Esophagus squamous epithelium (tissue), 5 donors: ENCODE data around the gene KCNAB2. TPM values are rescaled to one million over a fixed set of nuclear protein-coding genes. Genes with fewer than 3 reads are reported as not detected.

Source experiments
- DNase-seq: peaks from one replicate; lab custom pipeline; 2025; lab: John Stamatoyannopoulos, UW
- H3K27ac ChIP-seq, 4 donors: fragments of 200-600 bp; sonication (generic); one replicate each; pipeline ENCODE4 v1.5.1; 2016 to 2019; ENCODE audit warnings: mild to moderate bottlenecking in 1 of 4
- H3K27me3 ChIP-seq, 4 donors: fragments of 200-600 bp; sonication (generic); 1 replicate in 3 of 4; 2 replicates in 1 of 4; pipeline versions ENCODE4 v1.5.1 to v1.6.0; 2017 to 2021; ENCODE audit warnings: antibody characterized with exemption in 1 of 4
- H3K36me3 ChIP-seq, 3 donors: fragments of 200-600 bp; sonication (generic); one replicate each; pipeline ENCODE4 v1.5.1; 2016 to 2019
- H3K4me1 ChIP-seq, 3 donors: fragments of 200-600 bp; sonication (generic); one replicate each; pipeline ENCODE4 v1.5.1; 2017 to 2019
- H3K4me3 ChIP-seq, 4 donors: fragments of 200-600 bp; sonication (generic); 1 replicate in 3 of 4; 2 replicates in 1 of 4; pipeline ENCODE4 v1.5.1; 2016 to 2019; ENCODE audit warnings: mild to moderate bottlenecking in 2 of 4, moderate library complexity in 1 of 4
- H3K9me3 ChIP-seq, 3 donors: fragments of 200-600 bp; sonication (generic); one replicate each; pipeline ENCODE4 v1.5.1; 2016 to 2019
- POLR2A ChIP-seq, 4 donors: fragments of 450-650 bp; IDR thresholded peaks; one replicate each; pipeline ENCODE4 v1.6.1; 2017; ENCODE audit warnings: antibody characterized with exemption in 4 of 4, mild to moderate bottlenecking in 4 of 4, moderate library complexity in 3 of 4
- WGBS, 2 donors: methylation state at CpG; one replicate each; pipeline ENCODE4 v1.1.5; 2018; 5-methylcytosine and 5-hydroxymethylcytosine counted together
- intact Hi-C: fragments of 100-400 bp; cut with DNase I; formaldehyde crosslinking; loops from one replicate; pipeline ENCODE4 v1.15.0; 2022
- total RNA-seq, 4 donors: library from RNA; depleted of rRNA; stranded (reverse); fragments of >200 nt; gene quantifications; one replicate each; pipeline ENCODE4 v1.1.0, GENCODE V29; 2016
- TF ChIP-seq, protein P1 (sequence below), 6 experiments: fragments of 450-650 bp in 4 of 6; fragments of 200-600 bp in 2 of 6; sonication (generic) in 2 of 6; IDR thresholded peaks; one replicate each; pipeline ENCODE4 v1.5.1; 2016 to 2019; ENCODE audit warnings: antibody characterized with exemption in 6 of 6, mild to moderate bottlenecking in 4 of 6, moderate library complexity in 4 of 6
- donor health status: DM: yes; HTN: yes; CAD: no.

The KCNAB2 gene
- total RNA-seq, 4 donors from 2014 or later: 1.8 to 9.3 (median 3.9) TPM

DNA sequence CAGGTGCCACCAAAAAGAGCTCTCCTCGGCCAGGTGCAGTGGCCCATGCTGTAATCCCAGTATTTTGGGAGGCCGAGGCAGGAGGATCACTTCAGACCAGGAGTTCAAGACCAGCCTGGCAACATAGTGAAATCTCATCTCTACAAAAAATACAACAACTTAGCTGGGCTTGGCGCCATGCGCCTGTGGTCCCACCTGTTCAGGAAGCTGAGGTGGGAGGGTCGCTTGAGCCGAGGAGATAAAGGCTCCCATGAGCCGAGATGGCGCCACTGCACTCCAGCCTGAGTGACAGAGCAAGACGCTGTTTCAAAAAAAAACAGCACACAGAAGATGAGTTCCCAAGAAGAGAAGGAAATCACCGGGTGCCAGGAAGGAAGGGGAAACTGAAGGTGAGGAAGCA, 67.4 kb downstream of the KCNAB2 start:
- Histone ChIP-seq H3K27me3 (peaks cover 0 to 41% (median 0%) of the 10 kb centered on the region in 4 donors), H3K36me3 (no peaks in the 10 kb centered on the region), H3K4me3 (no peak overlapping the region), H3K4me1 (no peaks in the 10 kb centered on the region), H3K9me3 (no peaks in the 10 kb centered on the region), H3K27ac (no peak overlapping the region)
- WGBS, 2 donors: 63 to 68% methylated on average over 6 to 10 of the region's 10 CpGs
- intact Hi-C loops: no loop called here
- TF ChIP-seq, protein P1, sequence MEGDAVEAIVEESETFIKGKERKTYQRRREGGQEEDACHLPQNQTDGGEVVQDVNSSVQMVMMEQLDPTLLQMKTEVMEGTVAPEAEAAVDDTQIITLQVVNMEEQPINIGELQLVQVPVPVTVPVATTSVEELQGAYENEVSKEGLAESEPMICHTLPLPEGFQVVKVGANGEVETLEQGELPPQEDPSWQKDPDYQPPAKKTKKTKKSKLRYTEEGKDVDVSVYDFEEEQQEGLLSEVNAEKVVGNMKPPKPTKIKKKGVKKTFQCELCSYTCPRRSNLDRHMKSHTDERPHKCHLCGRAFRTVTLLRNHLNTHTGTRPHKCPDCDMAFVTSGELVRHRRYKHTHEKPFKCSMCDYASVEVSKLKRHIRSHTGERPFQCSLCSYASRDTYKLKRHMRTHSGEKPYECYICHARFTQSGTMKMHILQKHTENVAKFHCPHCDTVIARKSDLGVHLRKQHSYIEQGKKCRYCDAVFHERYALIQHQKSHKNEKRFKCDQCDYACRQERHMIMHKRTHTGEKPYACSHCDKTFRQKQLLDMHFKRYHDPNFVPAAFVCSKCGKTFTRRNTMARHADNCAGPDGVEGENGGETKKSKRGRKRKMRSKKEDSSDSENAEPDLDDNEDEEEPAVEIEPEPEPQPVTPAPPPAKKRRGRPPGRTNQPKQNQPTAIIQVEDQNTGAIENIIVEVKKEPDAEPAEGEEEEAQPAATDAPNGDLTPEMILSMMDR (IDR thresholded peaks at IDR 0.05): no peak
- TF ChIP-seq POLR2A (IDR thresholded peaks at IDR 0.05): no peak
- no peak for DNase-seq

DNA sequence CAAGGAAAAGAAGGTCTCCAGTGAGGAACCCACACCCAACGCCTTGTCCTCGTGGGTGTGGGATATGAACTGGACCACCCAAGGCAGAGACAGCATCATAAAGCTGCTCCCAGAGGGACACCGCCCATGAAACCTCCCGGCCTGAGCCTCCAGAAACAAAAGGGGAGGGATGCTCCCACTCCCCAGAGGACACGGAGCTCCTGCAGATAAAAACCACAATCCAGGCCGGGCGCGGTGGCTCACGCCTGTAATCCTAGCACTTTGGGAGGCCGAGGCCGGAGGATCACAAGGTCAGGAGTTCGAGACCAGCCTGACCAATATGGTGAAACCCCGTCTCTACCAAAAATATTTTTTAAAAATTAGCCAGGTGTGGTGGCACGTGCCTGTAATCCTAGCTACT, 68.1 kb downstream of the KCNAB2 start:
- no peaks in the 10 kb centered on the region for H3K9me3 ChIP-seq
- WGBS, 2 donors: 85 to 93% methylated on average over 10 to 11 of the region's 14 CpGs
- DNase-seq: no peak

GRCh38 chr1:6116137-6116536, 70.4 kb downstream of the KCNAB2 start:
- H3K4me3 ChIP-seq: no peak overlapping the region
- no peak for DNase-seq
- H3K36me3 ChIP-seq: no peaks in the 10 kb centered on the region
- no peaks in the 10 kb centered on the region for H3K9me3 ChIP-seq
- peaks cover 0 to 15% (median 0%) of the 10 kb centered on the region in 4 donors for H3K27me3 ChIP-seq
- no peak for TF ChIP-seq POLR2A (IDR thresholded peaks at IDR 0.05)
- TF ChIP-seq, protein P1 (IDR thresholded peaks at IDR 0.05): no peak
- intact Hi-C loops: no loop called here
- no peak overlapping the region for H3K27ac ChIP-seq
- 44 to 47% methylated on average over 1 of the region's 1 CpG for WGBS, 2 donors
- H3K4me1 ChIP-seq: no peaks in the 10 kb centered on the region

More for the DNA sequence above, 68.1 kb downstream of the KCNAB2 start:
- Histone ChIP-seq H3K27me3 (peaks cover 0 to 37% (median 0%) of the 10 kb centered on the region in 4 donors), H3K27ac (no peak overlapping the region), H3K4me3 (no peak overlapping the region), H3K36me3 (no peaks in the 10 kb centered on the region), H3K4me1 (no peaks in the 10 kb centered on the region)
- TF ChIP-seq POLR2A (IDR thresholded peaks at IDR 0.05): no peak
- TF ChIP-seq, protein P1 (IDR thresholded peaks at IDR 0.05): no peak
- intact Hi-C loops: no loop called here

- no peaks in the 10 kb centered on the region for H3K9me3 ChIP-seq
- TF ChIP-seq, protein P1 (IDR thresholded peaks at IDR 0.05): no peak
- TF ChIP-seq POLR2A (IDR thresholded peaks at IDR 0.05): no peak
- H3K4me1 ChIP-seq: no peaks in the 10 kb centered on the region
- WGBS, 2 donors: 88 to 89% methylated on average over 2 of the region's 2 CpGs
- no peak overlapping the region for H3K27ac ChIP-seq
- intact Hi-C loops: no loop called here
- no peak overlapping the region for H3K4me3 ChIP-seq
- H3K27me3 ChIP-seq: peaks cover 0 to 9% (median 0%) of the 10 kb centered on the region in 4 donors
- no peak for DNase-seq
- H3K36me3 ChIP-seq: no peaks in the 10 kb centered on the region
These were observed 71.4 kb downstream of the KCNAB2 start for GRCh38 chr1:6117064-6117463.

DNA sequence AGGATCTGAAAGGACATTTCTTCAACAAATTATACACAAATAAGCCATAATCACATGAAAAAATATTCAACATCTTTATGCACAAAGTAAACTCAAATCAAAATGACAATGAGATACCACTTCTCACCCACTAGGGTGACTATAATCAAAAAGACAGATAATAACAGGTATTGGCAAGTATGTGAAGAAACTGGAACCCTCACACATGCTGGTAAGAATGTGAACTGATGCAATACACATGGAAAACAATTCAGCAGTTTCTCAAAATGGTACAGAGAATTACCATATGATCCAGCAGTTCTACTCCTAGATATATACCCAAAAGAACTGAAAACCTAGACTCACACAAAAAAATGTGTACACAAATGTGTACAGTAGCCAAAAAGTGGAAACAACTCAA, 71.9 kb downstream of the KCNAB2 start:
- no peak for TF ChIP-seq POLR2A (IDR thresholded peaks at IDR 0.05)
- TF ChIP-seq, protein P1 (IDR thresholded peaks at IDR 0.05): no peak
- intact Hi-C loops: no loop called here
- Histone ChIP-seq H3K27me3 (peaks cover 0 to 7% (median 0%) of the 10 kb centered on the region in 4 donors), H3K36me3 (no peaks in the 10 kb centered on the region), H3K27ac (no peak overlapping the region), H3K4me1 (no peaks in the 10 kb centered on the region), H3K4me3 (no peak overlapping the region), H3K9me3 (no peaks in the 10 kb centered on the region)
- no peak for DNase-seq
